Measurements from ENCODE around the gene UBL5.
"Not testable (repeated sequence)": the region's sequence is repeated elsewhere in the genome, so short reads cannot be mapped to it uniquely, and the experiment has no call there.

UBL5 gene

GRCh38 chr19:9834726-9835506 is 7.2 kb downstream of the UBL5 start, which contains the start of gene PIN1:
Gene PIN1 (plus strand): TSS chr19:9835318. CDS start chr19:9835345, 27 bp downstream.
- peak within 1 kb of the TSS; percentile 92 for H3K4me3 Mint-ChIP-seq
- peaks cover 19% of the 10 kb centered on the region for H3K36me3 Mint-ChIP-seq (ENCODE audit: low read depth)
- no peaks in the 10 kb centered on the region for H3K9me3 Mint-ChIP-seq
- H3K27ac Mint-ChIP-seq = peak within 1 kb of the TSS; percentile 83
- peaks cover 15% of the 10 kb centered on the region for H3K4me1 Mint-ChIP-seq (ENCODE audit: low read depth)
- H3K27me3 Mint-ChIP-seq = no peaks in the 10 kb centered on the region

- Mint-ChIP-seq H3K27me3 (no peaks in the 10 kb centered on the region), H3K9me3 (no peaks in the 10 kb centered on the region), H3K4me3 (peak overlapping the region; percentile 92), H3K27ac (peak overlapping the region; percentile 83), H3K36me3 (ENCODE audit: low read depth) (peaks cover 17% of the 10 kb centered on the region), H3K4me1 (ENCODE audit: low read depth) (peaks cover 11% of the 10 kb centered on the region)
Observed at GRCh38 chr19:9835507-9835949, 7.8 kb downstream of the UBL5 start.

DNA sequence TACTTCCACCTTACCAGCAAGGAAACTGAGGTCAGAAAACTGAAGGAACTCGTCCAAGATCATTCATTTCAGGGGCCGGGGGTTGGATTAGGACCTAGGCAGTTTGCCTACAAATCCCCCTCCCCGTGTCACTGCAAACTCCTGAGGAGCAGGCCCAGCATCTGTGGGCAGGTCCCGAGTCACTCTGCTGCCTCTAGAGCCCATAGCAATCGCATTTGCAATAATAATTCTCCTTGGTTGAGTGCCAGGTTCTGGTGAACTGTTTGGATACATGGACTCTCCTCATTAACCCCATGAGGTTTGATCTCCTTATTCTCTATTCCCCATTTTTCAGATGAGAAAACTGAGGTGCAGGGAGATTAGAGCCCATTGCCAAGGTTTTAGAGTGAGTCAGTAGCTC is 8.3 kb downstream of the UBL5 start:
- Mint-ChIP-seq H3K9me3 (no peaks in the 10 kb centered on the region), H3K4me1 (ENCODE audit: low read depth) (peaks cover 11% of the 10 kb centered on the region), H3K27me3 (no peaks in the 10 kb centered on the region), H3K36me3 (ENCODE audit: low read depth) (peaks cover 19% of the 10 kb centered on the region), H3K4me3 (peak overlapping the region; percentile 92), H3K27ac (peak overlapping the region; percentile 83)

- Mint-ChIP-seq H3K27ac (no peak overlapping the region), H3K36me3 (ENCODE audit: low read depth) (peaks cover 40% of the 10 kb centered on the region), H3K4me3 (no peak overlapping the region), H3K27me3 (no peaks in the 10 kb centered on the region), H3K9me3 (no peaks in the 10 kb centered on the region), H3K4me1 (ENCODE audit: low read depth) (peaks cover 11% of the 10 kb centered on the region)
Observed at GRCh38 chr19:9838324-9838723, 10.6 kb downstream of the UBL5 start.

GRCh38 chr19:9839415-9839814 is 11.7 kb downstream of the UBL5 start:
- H3K27me3 Mint-ChIP-seq = no peaks in the 10 kb centered on the region

DNA sequence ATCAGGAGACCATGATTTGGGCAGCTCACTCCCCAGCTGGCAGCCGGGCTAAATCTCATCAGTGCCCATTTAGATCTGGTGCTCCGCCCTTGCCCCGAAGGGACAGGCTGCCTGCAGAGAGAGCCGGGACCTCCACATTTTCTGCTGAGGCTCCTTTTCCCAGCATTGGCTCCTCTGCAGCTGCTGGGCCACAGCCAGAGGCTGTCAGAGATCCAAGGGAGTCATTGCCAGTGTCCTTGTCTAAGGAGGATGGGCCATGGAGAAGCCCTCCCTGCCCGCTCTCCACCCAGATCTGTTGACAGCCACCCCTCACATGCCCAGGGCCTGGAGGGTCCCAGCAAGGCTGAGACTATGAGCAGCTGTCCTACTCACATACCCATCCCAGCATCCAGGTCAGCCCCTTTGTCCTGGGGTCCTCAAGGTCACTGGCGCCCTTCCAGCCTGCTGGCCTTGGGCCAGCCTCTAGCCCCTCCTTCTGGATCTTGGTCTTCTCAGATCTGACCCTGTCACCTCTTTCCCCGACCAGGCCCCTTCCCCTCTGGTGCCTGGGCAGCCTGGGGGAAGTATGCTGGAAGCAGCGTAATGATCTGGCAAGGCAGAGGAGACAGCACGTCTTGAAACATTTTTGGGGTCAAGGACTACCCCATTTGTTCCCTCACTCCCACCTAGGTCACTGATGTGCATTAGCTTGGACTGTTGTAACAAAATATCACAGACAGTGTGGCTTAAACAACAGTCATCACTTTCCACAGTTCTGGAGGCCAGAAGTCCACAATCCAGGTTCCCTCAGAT is 15.3 kb downstream of the UBL5 start:
- Mint-ChIP-seq H3K27ac (no peak overlapping the region), H3K4me1 (ENCODE audit: low read depth) (peaks cover 17% of the 10 kb centered on the region), H3K4me3 (no peak overlapping the region), H3K36me3 (ENCODE audit: low read depth) (peaks cover 59% of the 10 kb centered on the region), H3K9me3 (no peaks in the 10 kb centered on the region), H3K27me3 (no peaks in the 10 kb centered on the region)

More at GRCh38 chr19:9839415-9839814, 11.7 kb downstream of the UBL5 start:
- Mint-ChIP-seq H3K4me1 (ENCODE audit: low read depth) (peaks cover 11% of the 10 kb centered on the region), H3K27ac (no peak overlapping the region), H3K9me3 (no peaks in the 10 kb centered on the region), H3K36me3 (ENCODE audit: low read depth) (peaks cover 47% of the 10 kb centered on the region), H3K4me3 (no peak overlapping the region)

- H3K27me3 Mint-ChIP-seq, H3K4me3 Mint-ChIP-seq, H3K27ac Mint-ChIP-seq, H3K9me3 Mint-ChIP-seq: not testable (repeated sequence)
- Mint-ChIP-seq H3K36me3 (ENCODE audit: low read depth) (peaks cover 58% of the 10 kb centered on the region), H3K4me1 (ENCODE audit: low read depth) (peaks cover 17% of the 10 kb centered on the region)
Observed at GRCh38 chr19:9843626-9844273, 16.0 kb downstream of the UBL5 start.

- no peak overlapping the region for H3K4me3 Mint-ChIP-seq
- no peaks in the 10 kb centered on the region for H3K27me3 Mint-ChIP-seq
- H3K36me3 Mint-ChIP-seq (ENCODE audit: low read depth) = peaks cover 31% of the 10 kb centered on the region
- no peaks in the 10 kb centered on the region for H3K9me3 Mint-ChIP-seq
- H3K4me1 Mint-ChIP-seq (ENCODE audit: low read depth) = peaks cover 17% of the 10 kb centered on the region
- no peak overlapping the region for H3K27ac Mint-ChIP-seq
Observed at GRCh38 chr19:9847087-9847671, 19.5 kb downstream of the UBL5 start.

DNA sequence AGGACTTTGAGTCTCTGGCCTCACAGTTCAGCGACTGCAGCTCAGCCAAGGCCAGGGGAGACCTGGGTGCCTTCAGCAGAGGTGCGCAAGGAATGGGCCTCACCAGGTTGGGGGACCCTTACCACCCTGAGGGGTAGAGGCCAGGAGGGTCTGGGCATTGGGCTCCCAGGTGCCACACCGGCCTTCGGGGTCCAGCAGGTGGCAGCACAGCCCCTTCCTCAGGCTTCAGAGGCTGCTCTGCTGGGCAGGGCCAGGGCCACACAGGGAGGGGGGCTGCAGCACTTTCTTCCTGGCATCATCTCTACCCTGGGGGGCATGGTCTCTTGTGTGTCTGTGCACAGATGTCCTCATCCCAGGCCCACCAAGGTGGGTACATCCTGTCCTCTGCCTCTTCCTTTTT is 20.3 kb downstream of the UBL5 start:
- Mint-ChIP-seq H3K9me3 (no peaks in the 10 kb centered on the region), H3K4me3 (no peak overlapping the region), H3K27me3 (no peaks in the 10 kb centered on the region), H3K4me1 (ENCODE audit: low read depth) (peaks cover 17% of the 10 kb centered on the region), H3K36me3 (ENCODE audit: low read depth) (peaks cover 22% of the 10 kb centered on the region), H3K27ac (no peak overlapping the region)

GRCh38 chr19:9848762-9849161 is 21.0 kb downstream of the UBL5 start:
- H3K27me3 Mint-ChIP-seq = no peaks in the 10 kb centered on the region
- peaks cover 17% of the 10 kb centered on the region for H3K4me1 Mint-ChIP-seq (ENCODE audit: low read depth)
- peaks cover 17% of the 10 kb centered on the region for H3K36me3 Mint-ChIP-seq (ENCODE audit: low read depth)
- H3K9me3 Mint-ChIP-seq = no peaks in the 10 kb centered on the region
- H3K27ac Mint-ChIP-seq = no peak overlapping the region
- no peak overlapping the region for H3K4me3 Mint-ChIP-seq

- Mint-ChIP-seq H3K27ac (no peak overlapping the region), H3K4me1 (ENCODE audit: low read depth) (peaks cover 17% of the 10 kb centered on the region), H3K36me3 (ENCODE audit: low read depth) (peaks cover 13% of the 10 kb centered on the region)
Observed at GRCh38 chr19:9849791-9850190, 22.1 kb downstream of the UBL5 start.

GRCh38 chr19:9850235-9850959 is 22.7 kb downstream of the UBL5 start:
- Mint-ChIP-seq H3K4me1 (ENCODE audit: low read depth) (peaks cover 17% of the 10 kb centered on the region), H3K27me3 (no peaks in the 10 kb centered on the region), H3K36me3 (ENCODE audit: low read depth) (peaks cover 7% of the 10 kb centered on the region), H3K9me3 (no peaks in the 10 kb centered on the region), H3K27ac (no peak overlapping the region), H3K4me3 (no peak overlapping the region)

More at GRCh38 chr19:9849791-9850190, 22.1 kb downstream of the UBL5 start:
- H3K9me3 Mint-ChIP-seq = no peaks in the 10 kb centered on the region
- H3K27me3 Mint-ChIP-seq = no peaks in the 10 kb centered on the region
- no peak overlapping the region for H3K4me3 Mint-ChIP-seq

- Mint-ChIP-seq H3K4me3 (no peak overlapping the region), H3K36me3 (ENCODE audit: low read depth) (peaks cover 5% of the 10 kb centered on the region), H3K4me1 (ENCODE audit: low read depth) (peaks cover 33% of the 10 kb centered on the region), H3K27ac (no peak overlapping the region), H3K27me3 (no peaks in the 10 kb centered on the region), H3K9me3 (no peaks in the 10 kb centered on the region)
Observed at GRCh38 chr19:9854282-9854846, 26.6 kb downstream of the UBL5 start.

- Mint-ChIP-seq H3K4me3 (no peak overlapping the region), H3K4me1 (ENCODE audit: low read depth) (peaks cover 47% of the 10 kb centered on the region), H3K9me3 (no peaks in the 10 kb centered on the region), H3K36me3 (ENCODE audit: low read depth) (peaks cover 5% of the 10 kb centered on the region), H3K27me3 (no peaks in the 10 kb centered on the region), H3K27ac (no peak overlapping the region)
Observed at GRCh38 chr19:9856609-9857008, 28.9 kb downstream of the UBL5 start.

Measured in stimulated activated naive CD8-positive, alpha-beta T cell treated with anti-CD3 and anti-CD28 coated beads, Interleukin-15, Interleukin-2, amounts not matched to agents 100 ng/mL and 50 ng/mL, for 24 hours (primary cell).